ENCODE results near the gene PIP5K1B.

PIP5K1B gene

GRCh38 chr9:68991457-68991856, 286.4 kb downstream of the PIP5K1B start:
- DNase-seq (ENCODE audit: low spot score) = no peak

GRCh38 chr9:68995776-68996175, 290.7 kb downstream of the PIP5K1B start:
- DNase-seq (ENCODE audit: low spot score) = no peak

- no peak for DNase-seq (ENCODE audit: low spot score)
Observed at GRCh38 chr9:68996462-68996861, 291.4 kb downstream of the PIP5K1B start.

- DNase-seq (ENCODE audit: low spot score) = no peak
Observed at GRCh38 chr9:68997666-68998065, 292.6 kb downstream of the PIP5K1B start.

- DNase-seq (ENCODE audit: low spot score) = no peak
Observed at GRCh38 chr9:68998385-68998784, 293.3 kb downstream of the PIP5K1B start.

GRCh38 chr9:68998812-68999211, 293.8 kb downstream of the PIP5K1B start:
- DNase-seq (ENCODE audit: low spot score) = no peak

- DNase-seq (ENCODE audit: low spot score) = peak; percentile 88
Observed at GRCh38 chr9:68999393-69000105, 294.5 kb downstream of the PIP5K1B start.

- no peak for DNase-seq (ENCODE audit: low spot score)
Observed at GRCh38 chr9:69001921-69002320, 296.9 kb downstream of the PIP5K1B start.

- no peak for DNase-seq (ENCODE audit: low spot score)
Observed at GRCh38 chr9:69003051-69003450, 298.0 kb downstream of the PIP5K1B start.

GRCh38 chr9:69004836-69005235, 299.8 kb downstream of the PIP5K1B start:
- no peak for DNase-seq (ENCODE audit: low spot score)

- DNase-seq (ENCODE audit: low spot score) = no peak
Observed at GRCh38 chr9:69009708-69010107, 304.7 kb downstream of the PIP5K1B start.

GRCh38 chr9:69012696-69013381, 307.8 kb downstream of the PIP5K1B start:
- no peak for DNase-seq (ENCODE audit: low spot score)

GRCh38 chr9:69013382-69013727, 308.3 kb downstream of the PIP5K1B start:
- DNase-seq (ENCODE audit: low spot score) = no peak

- DNase-seq (ENCODE audit: low spot score) = no peak
Observed at GRCh38 chr9:69014013-69014412, 309.0 kb downstream of the PIP5K1B start, which contains the start of gene PRKACG. TSS of gene PRKACG (minus strand) at chr9:69014113. CDS start at chr9:69014092, 21 bp downstream.

GRCh38 chr9:69016191-69017096, 311.4 kb downstream of the PIP5K1B start:
- DNase-seq (ENCODE audit: low spot score) = no peak

GRCh38 chr9:69018737-69019136, 313.7 kb downstream of the PIP5K1B start:
- no peak for DNase-seq (ENCODE audit: low spot score)

GRCh38 chr9:69019808-69020207, 314.8 kb downstream of the PIP5K1B start:
- DNase-seq (ENCODE audit: low spot score) = no peak

GRCh38 chr9:69020301-69021145, 315.5 kb downstream of the PIP5K1B start:
- DNase-seq (ENCODE audit: low spot score) = no peak

GRCh38 chr9:69023650-69024049, 318.6 kb downstream of the PIP5K1B start:
- DNase-seq (ENCODE audit: low spot score) = no peak

- DNase-seq (ENCODE audit: low spot score) = peak; percentile 84
Observed at GRCh38 chr9:69027355-69028097, 322.5 kb downstream of the PIP5K1B start.

GRCh38 chr9:69028754-69029153, 323.7 kb downstream of the PIP5K1B start:
- no peak for DNase-seq (ENCODE audit: low spot score)
